CD4-positive, alpha-beta T cell (primary cell): ENCODE measurements around the gene RHBDF1. TPM values are rescaled to one million over a fixed set of nuclear protein-coding genes. Genes with fewer than 3 reads are reported as not detected.
A peak's percentile ranks its signal among the peaks of the same experiment; 100 is the strongest.
"Not testable (repeated sequence)": the region's sequence is repeated elsewhere in the genome, so short reads cannot be mapped to it uniquely, and the experiment has no call there.

Source experiments
- ATAC-seq: fragments of 200-7000 bp; cut with Tn5 transposase; one replicate; pipeline ENCODE4 v1.10.0; 2022; ENCODE audit warnings: mild to moderate bottlenecking; ENCODE audit not compliant: poor library complexity
- CTCF ChIA-PET: fragments of 350-600 bp; sonication (Branson Sonifier 250); formaldehyde crosslinking; loops from one replicate; lab custom pipeline; 2021; ENCODE audit warnings: antibody characterized with exemption, inconsistent platforms; lab: Charles Lee
- POLR2A ChIA-PET: fragments of 350-600 bp; sonication (Branson Sonifier 250); formaldehyde crosslinking; loops from one replicate; lab custom pipeline; 2021; ENCODE audit warnings: antibody characterized with exemption, inconsistent platforms; lab: Charles Lee
- DNase-seq, 14 experiments: peaks; one replicate each; pipeline ENCODE4 v3.0.0-alpha.2; 2013 to 2020; ENCODE audit warnings: mixed read lengths in 2 of 14
- H3K27ac ChIP-seq, 2 donors: one replicate each; pipeline versions ENCODE4 v1.5.1 to v1.7.0; 2013; ENCODE audit warnings: low read length in 2 of 2, low read depth in 1 of 2, mild to moderate bottlenecking in 1 of 2
- H3K27me3 ChIP-seq, 2 experiments: 1 replicate in 1 of 2; 2 replicates in 1 of 2; pipeline versions ENCODE4 v1.6.1 to v1.7.0; 2013; ENCODE audit warnings: low read length in 2 of 2, control low read depth in 1 of 2, mild to moderate bottlenecking in 1 of 2, moderate library complexity in 1 of 2; ENCODE audit not compliant: insufficient read depth in 2 of 2, control insufficient read depth in 1 of 2
- H3K36me3 ChIP-seq: one replicate; pipeline ENCODE4 v1.6.1; 2013; ENCODE audit warnings: low read length, control low read depth; ENCODE audit not compliant: insufficient read depth
- H3K4me1 ChIP-seq: one replicate; pipeline ENCODE4 v1.6.1; 2013; ENCODE audit warnings: low read length, control low read depth; ENCODE audit not compliant: insufficient read depth
- H3K4me3 ChIP-seq: one replicate; pipeline ENCODE4 v1.5.1; 2013; ENCODE audit warnings: mild to moderate bottlenecking, low read length, moderate library complexity
- H3K9me3 ChIP-seq, 2 experiments: 1 replicate in 1 of 2; 2 replicates in 1 of 2; pipeline versions ENCODE4 v1.6.1 to v1.7.0; 2013; ENCODE audit warnings: low read length in 2 of 2, mild to moderate bottlenecking in 2 of 2, control low read depth in 1 of 2, moderate library complexity in 1 of 2; ENCODE audit not compliant: control insufficient read depth in 1 of 2, insufficient read depth in 1 of 2
- H3K27ac Mint-ChIP-seq: one replicate; pipeline ENCODE4 v1.8.0; 2020; ENCODE audit warnings: mixed read lengths
- H3K27me3 Mint-ChIP-seq: one replicate; pipeline ENCODE4 v1.8.0; 2021; ENCODE audit warnings: mixed read lengths
- H3K36me3 Mint-ChIP-seq: one replicate; pipeline ENCODE4 v1.8.0; 2021; ENCODE audit warnings: low read depth, mixed read lengths
- H3K4me1 Mint-ChIP-seq: one replicate; pipeline ENCODE4 v1.8.0; 2021; ENCODE audit warnings: low read depth, mixed read lengths
- H3K4me3 Mint-ChIP-seq: one replicate; pipeline ENCODE4 v1.8.0; 2020; ENCODE audit warnings: mild to moderate bottlenecking, mixed read lengths
- H3K9me3 Mint-ChIP-seq: one replicate; pipeline ENCODE4 v1.8.0; 2020; ENCODE audit warnings: mixed read lengths
- intact Hi-C, 2 experiments: fragments of 100-400 bp; cut with DNase I in 1 of 2; cut with micrococcal nuclease in 1 of 2; formaldehyde crosslinking; loops; one replicate each; pipeline versions ENCODE4 v1.15.1 to v1.9.0; 2023 to 2025; cut with DNase I, micrococcal nuclease
- microRNA-seq: library from miRNA; unstranded; fragments of <30 nt; microRNA quantifications from one replicate; pipeline ENCODE4 v1.2.0, GENCODE V29; 2021; ENCODE audit warnings: borderline microRNAs expressed, borderline replicate concordance
- total RNA-seq, 174 experiments: library from RNA in 2 of 174; stranded (reverse) in 2 of 174; gene quantifications; one replicate each; pipeline ENCODE4 v1.2.3 and lab custom pipeline; 2021 to 2026
- TF ChIP-seq, protein P1 (sequence below): fragments of 200-600 bp; IDR thresholded peaks from one replicate; pipeline ENCODE4 v1.8.0; 2022; ENCODE audit warnings: antibody characterized with exemption, mild to moderate bottlenecking

RHBDF1 gene
- total RNA-seq, 2 experiments from 2014 or later: 0.33 to 0.34 TPM

DNA sequence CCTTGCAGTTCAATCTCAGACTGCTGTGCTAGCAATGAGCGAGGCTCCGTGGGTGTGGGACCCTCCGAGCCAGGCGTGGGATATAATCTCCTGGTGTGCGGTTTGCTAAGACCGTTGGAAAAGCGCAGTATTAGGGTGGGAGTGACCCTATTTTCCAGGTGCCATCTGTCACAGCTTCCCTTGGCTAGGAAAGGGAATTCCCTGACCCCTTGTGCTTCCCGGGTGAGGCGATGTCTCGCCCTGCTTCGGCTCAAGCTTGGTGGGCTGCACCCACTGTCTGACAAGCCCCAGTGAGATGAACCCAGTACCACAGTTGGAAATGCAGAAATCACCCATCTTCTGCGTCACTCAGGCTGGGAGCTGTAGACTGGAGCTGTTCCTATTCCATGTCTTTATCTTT is 51.5 kb downstream of the RHBDF1 start:
- H3K4me1 ChIP-seq, H3K36me3 Mint-ChIP-seq, H3K4me1 Mint-ChIP-seq, DNase-seq, H3K9me3 ChIP-seq, intact Hi-C loops, H3K27me3 ChIP-seq, H3K36me3 ChIP-seq, ATAC-seq, H3K27me3 Mint-ChIP-seq, POLR2A ChIA-PET, H3K27ac ChIP-seq, H3K27ac Mint-ChIP-seq, CTCF ChIA-PET, H3K4me3 ChIP-seq, H3K4me3 Mint-ChIP-seq, H3K9me3 Mint-ChIP-seq: not testable (repeated sequence)

DNA sequence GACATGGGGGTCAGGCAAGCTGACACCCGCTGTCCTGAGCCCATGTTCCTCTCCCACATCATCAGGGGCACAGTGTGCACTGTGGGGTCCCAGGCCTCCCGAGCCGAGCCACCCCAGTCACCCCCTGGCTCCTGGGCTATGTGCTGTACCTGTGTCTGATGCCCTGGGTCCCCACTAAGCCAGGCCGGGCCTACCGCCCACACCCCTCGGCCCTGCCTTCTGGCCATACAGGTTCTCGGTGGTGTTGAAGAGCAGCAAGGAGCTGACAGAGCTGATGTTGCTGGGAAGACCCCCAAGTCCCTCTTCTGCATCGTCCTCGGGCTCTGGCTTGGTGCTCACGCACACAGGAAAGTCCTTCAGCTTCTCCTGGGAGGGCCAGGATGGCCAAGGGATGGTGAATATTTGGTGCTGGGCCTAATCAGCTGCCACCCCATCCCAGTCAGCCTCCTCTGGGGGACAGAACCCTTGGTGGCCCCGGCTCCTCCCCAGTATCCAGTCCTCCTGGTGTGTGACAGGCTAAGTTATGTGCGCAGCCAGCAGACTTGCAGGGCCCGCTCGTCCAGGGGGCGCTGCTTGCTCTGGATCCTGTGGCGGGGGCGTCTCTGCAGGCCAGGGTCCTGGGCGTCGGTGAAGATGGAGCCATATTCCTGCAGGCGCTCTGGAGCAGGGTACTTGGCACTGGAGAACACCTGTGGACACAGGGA is 55.2 kb downstream of the RHBDF1 start:
- H3K27ac ChIP-seq, H3K4me1 Mint-ChIP-seq, H3K27me3 ChIP-seq, H3K27ac Mint-ChIP-seq, ATAC-seq, CTCF ChIA-PET, H3K36me3 Mint-ChIP-seq, H3K36me3 ChIP-seq, H3K4me1 ChIP-seq, H3K9me3 ChIP-seq, H3K27me3 Mint-ChIP-seq, H3K4me3 Mint-ChIP-seq, H3K9me3 Mint-ChIP-seq, intact Hi-C loops, DNase-seq, H3K4me3 ChIP-seq, POLR2A ChIA-PET: not testable (repeated sequence)

DNA sequence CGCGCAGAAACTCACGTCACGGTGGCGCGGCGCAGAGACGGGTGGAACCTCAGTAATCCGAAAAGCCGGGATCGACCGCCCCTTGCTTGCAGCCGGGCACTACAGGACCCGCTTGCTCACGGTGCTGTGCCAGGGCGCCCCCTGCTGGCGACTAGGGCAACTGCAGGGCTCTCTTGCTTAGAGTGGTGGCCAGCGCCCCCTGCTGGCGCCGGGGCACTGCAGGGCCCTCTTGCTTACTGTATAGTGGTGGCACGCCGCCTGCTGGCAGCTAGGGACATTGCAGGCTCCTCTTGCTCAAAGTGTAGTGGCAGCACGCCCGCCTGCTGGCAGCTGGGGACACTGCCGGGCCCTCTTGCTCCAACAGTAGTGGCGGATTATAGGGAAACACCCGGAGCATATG is 61.7 kb downstream of the RHBDF1 start:
- peak in 11 of 14 experiments; percentile 73 to 93 (median 81) for DNase-seq
- CTCF ChIA-PET, H3K27me3 Mint-ChIP-seq, POLR2A ChIA-PET, H3K27ac ChIP-seq, H3K4me3 ChIP-seq, H3K9me3 Mint-ChIP-seq, intact Hi-C loops, H3K27me3 ChIP-seq, H3K9me3 ChIP-seq, H3K36me3 ChIP-seq, H3K4me1 ChIP-seq, H3K36me3 Mint-ChIP-seq, H3K4me1 Mint-ChIP-seq: not testable (repeated sequence)
- H3K27ac Mint-ChIP-seq: peak overlapping the region; percentile 71
- H3K4me3 Mint-ChIP-seq: peak overlapping the region; percentile 73
- peak; percentile 48 for ATAC-seq
- TF ChIP-seq, protein P1, sequence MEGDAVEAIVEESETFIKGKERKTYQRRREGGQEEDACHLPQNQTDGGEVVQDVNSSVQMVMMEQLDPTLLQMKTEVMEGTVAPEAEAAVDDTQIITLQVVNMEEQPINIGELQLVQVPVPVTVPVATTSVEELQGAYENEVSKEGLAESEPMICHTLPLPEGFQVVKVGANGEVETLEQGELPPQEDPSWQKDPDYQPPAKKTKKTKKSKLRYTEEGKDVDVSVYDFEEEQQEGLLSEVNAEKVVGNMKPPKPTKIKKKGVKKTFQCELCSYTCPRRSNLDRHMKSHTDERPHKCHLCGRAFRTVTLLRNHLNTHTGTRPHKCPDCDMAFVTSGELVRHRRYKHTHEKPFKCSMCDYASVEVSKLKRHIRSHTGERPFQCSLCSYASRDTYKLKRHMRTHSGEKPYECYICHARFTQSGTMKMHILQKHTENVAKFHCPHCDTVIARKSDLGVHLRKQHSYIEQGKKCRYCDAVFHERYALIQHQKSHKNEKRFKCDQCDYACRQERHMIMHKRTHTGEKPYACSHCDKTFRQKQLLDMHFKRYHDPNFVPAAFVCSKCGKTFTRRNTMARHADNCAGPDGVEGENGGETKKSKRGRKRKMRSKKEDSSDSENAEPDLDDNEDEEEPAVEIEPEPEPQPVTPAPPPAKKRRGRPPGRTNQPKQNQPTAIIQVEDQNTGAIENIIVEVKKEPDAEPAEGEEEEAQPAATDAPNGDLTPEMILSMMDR: peak; percentile 43

DNA sequence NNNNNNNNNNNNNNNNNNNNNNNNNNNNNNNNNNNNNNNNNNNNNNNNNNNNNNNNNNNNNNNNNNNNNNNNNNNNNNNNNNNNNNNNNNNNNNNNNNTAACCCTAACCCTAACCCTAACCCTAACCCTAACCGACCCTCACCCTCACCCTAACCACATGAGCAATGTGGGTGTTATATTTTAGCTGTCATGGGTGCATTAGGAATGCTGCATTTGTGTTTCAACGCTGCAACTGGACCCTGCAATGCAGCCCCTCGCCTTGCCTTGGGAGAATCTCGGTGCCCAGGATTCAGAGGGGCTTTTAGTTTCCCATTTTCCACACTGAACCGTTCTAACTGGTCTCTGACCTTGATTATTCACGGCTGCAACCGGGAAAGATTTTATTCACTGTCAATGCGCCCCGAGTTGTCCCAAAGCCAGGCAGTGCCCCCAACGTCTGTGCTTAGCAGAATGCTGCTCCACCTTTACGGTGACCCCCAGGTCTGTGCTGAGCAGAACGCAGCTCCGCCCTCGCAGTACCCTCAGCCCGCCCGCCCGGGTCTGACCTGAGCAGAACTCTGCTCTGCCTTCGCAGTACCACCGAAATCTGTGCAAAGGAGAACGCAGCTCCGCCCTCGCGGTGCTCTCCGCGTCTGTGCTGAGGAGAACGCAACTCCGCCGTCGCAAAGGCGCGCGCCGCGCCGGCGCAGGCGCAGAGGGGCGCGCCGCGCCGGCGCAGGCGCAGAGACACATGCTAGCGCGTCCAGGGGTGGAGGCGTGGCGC is 62.3 kb downstream of the RHBDF1 start:
- Histone ChIP-seq H3K27me3 (no peaks in the 10 kb centered on the region), H3K27ac (no peak overlapping the region), H3K36me3 (no peaks in the 10 kb centered on the region), H3K9me3 (peaks cover 0 to 9% of the 10 kb centered on the region in 2 experiments), H3K4me1 (no peaks in the 10 kb centered on the region), H3K4me3 (peak overlapping the region; percentile 31)
- H3K36me3 Mint-ChIP-seq: no peaks in the 10 kb centered on the region
- DNase-seq (peak in 2 of 14 experiments; percentile 25 to 45), ATAC-seq (peak; percentile 92)
- no peaks in the 10 kb centered on the region for H3K9me3 Mint-ChIP-seq
- H3K27me3 Mint-ChIP-seq: no peaks in the 10 kb centered on the region
- no peaks in the 10 kb centered on the region for H3K4me1 Mint-ChIP-seq
- CTCF ChIA-PET: no interaction called here
- no peak overlapping the region for H3K4me3 Mint-ChIP-seq
- TF ChIP-seq, protein P1: no peak
- POLR2A ChIA-PET: no interaction called here
- intact Hi-C loops: no loop called here
- H3K27ac Mint-ChIP-seq: no peak overlapping the region

Small RNAs within 50 kb of the gene (microRNA-seq; reads per million reads assigned to microRNA genes)
- gene MIR6859-4: not detected

Other genes with a start within 250 kb of the RHBDF1 start
- gene POLR3K, start 19.0 kb downstream of the RHBDF1 start, total RNA-seq: 1 to 10 TPM; 4.1 TPM
- gene SNRNP25, start 18.8 kb downstream of the RHBDF1 start, total RNA-seq: 1 to 10 TPM; 4.8 to 5.1 TPM
- 10 to 100 TPM; 14.1 to 17.1 TPM for gene MPG, start 5.6 kb upstream of the RHBDF1 start, total RNA-seq
- gene NPRL3, start 66.0 kb upstream of the RHBDF1 start, total RNA-seq: 10 to 100 TPM; 29.5 to 30.8 TPM
- not detected for gene HBZ, start 80.0 kb upstream of the RHBDF1 start, total RNA-seq
- not detected for gene HBM, start 93.3 kb upstream of the RHBDF1 start, total RNA-seq
- not detected for gene HBA2, start 100.2 kb upstream of the RHBDF1 start, total RNA-seq
- gene HBA1, start 104.0 kb upstream of the RHBDF1 start, total RNA-seq: not detected
- gene HBQ1, start 107.8 kb upstream of the RHBDF1 start, total RNA-seq: not detected
- 10 to 100 TPM; 94.8 to 98.4 TPM for gene LUC7L, start 156.8 kb upstream of the RHBDF1 start, total RNA-seq
- 10 to 100 TPM; 15.6 to 17.0 TPM for gene FAM234A, start 162.2 kb upstream of the RHBDF1 start, total RNA-seq
- gene RGS11, start 203.3 kb upstream of the RHBDF1 start, total RNA-seq: not detected
- under 1 TPM in 1 of 2 experiments, not detected in 1; 0.42 TPM for gene ARHGDIG, start 208.0 kb upstream of the RHBDF1 start, total RNA-seq
- gene PDIA2, start 210.5 kb upstream of the RHBDF1 start, total RNA-seq: not detected